ENCODE data around the gene GMPR2. TPM values are rescaled to one million over a fixed set of nuclear protein-coding genes. Genes with fewer than 3 reads are reported as not detected.
A peak's percentile ranks its signal among the peaks of the same experiment; 100 is the strongest.

The GMPR2 gene
- total RNA-seq, 1 donor = 86.5 TPM

- Histone ChIP-seq H2AFZ (ENCODE audit: low read length) (no peak overlapping the region), H3K9me3 (ENCODE audit: low read depth, low read length) (no peaks in the 10 kb centered on the region), H3K27me3 (ENCODE audit: insufficient read depth, low read length) (no peaks in the 10 kb centered on the region), H3K4me3 (ENCODE audit: insufficient read depth, low read length) (no peak overlapping the region), H3K27ac (ENCODE audit: low read depth, low read length) (no peak overlapping the region), H3K4me2 (ENCODE audit: insufficient read depth, low read length) (no peak overlapping the region), H4K20me1 (ENCODE audit: insufficient read depth, low read length) (no peaks in the 10 kb centered on the region), H3K79me2 (ENCODE audit: insufficient read depth, low read length) (peaks cover 16% of the 10 kb centered on the region), H3K36me3 (ENCODE audit: insufficient read depth, low read length) (peaks cover 56% of the 10 kb centered on the region), H3K4me1 (ENCODE audit: insufficient read depth, low read length) (no peaks in the 10 kb centered on the region)
- peak; percentile 18 for DNase-seq (ENCODE audit: insufficient read length, low spot score, missing footprints)
- TF ChIP-seq, protein P1, sequence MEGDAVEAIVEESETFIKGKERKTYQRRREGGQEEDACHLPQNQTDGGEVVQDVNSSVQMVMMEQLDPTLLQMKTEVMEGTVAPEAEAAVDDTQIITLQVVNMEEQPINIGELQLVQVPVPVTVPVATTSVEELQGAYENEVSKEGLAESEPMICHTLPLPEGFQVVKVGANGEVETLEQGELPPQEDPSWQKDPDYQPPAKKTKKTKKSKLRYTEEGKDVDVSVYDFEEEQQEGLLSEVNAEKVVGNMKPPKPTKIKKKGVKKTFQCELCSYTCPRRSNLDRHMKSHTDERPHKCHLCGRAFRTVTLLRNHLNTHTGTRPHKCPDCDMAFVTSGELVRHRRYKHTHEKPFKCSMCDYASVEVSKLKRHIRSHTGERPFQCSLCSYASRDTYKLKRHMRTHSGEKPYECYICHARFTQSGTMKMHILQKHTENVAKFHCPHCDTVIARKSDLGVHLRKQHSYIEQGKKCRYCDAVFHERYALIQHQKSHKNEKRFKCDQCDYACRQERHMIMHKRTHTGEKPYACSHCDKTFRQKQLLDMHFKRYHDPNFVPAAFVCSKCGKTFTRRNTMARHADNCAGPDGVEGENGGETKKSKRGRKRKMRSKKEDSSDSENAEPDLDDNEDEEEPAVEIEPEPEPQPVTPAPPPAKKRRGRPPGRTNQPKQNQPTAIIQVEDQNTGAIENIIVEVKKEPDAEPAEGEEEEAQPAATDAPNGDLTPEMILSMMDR (IDR thresholded peaks at IDR 0.05; ENCODE audit: extremely low read depth, low read depth, low read length) = no peak
Measured at GRCh38 chr14:24204163-24205146, 28.3 kb upstream of the GMPR2 start.

DNA sequence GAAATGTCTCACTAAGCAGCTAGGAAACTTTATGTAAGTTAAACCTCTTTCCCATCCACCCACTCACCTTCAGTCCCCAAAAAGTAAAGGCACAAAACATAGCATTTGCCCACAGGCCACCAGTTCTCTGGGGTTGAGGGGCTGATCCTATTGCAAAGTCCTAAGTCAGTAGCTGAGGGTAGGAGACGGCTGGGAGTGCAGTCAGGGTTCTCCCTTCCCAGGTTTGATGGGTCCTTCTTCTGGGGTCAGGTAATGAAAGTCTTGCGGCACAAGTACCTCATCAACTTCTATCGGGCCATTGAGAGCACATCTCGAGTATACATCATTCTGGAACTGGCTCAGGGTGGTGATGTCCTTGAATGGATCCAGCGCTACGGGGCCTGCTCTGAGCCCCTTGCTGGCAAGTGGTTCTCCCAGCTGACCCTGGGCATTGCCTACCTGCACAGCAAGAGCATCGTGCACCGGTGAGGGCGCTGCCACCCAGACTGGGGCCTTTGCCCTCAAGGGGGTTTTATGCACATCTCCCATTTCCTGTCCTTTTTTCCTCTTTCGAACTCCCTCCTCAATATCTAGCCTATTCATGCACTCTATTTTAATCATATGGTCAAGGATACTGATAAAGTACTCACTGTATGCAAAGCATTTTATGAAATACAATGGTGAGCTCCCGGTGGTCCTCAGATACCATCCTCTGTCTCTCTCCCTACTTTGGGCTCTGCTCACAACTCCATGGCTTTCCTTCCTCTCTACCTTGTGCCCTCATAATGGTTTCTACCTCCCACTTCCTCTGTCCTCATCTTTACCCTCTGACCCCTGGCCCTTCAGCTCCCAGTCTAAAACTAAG is 26.2 kb upstream of the GMPR2 start:
- no peaks in the 10 kb centered on the region for H3K4me1 ChIP-seq (ENCODE audit: insufficient read depth, low read length)
- H3K27ac ChIP-seq (ENCODE audit: low read depth, low read length) = no peak overlapping the region
- H3K4me2 ChIP-seq (ENCODE audit: insufficient read depth, low read length) = no peak overlapping the region
- no peaks in the 10 kb centered on the region for H3K27me3 ChIP-seq (ENCODE audit: insufficient read depth, low read length)
- H3K36me3 ChIP-seq (ENCODE audit: insufficient read depth, low read length) = peaks cover 73% of the 10 kb centered on the region
- no peaks in the 10 kb centered on the region for H3K9me3 ChIP-seq (ENCODE audit: low read depth, low read length)
- TF ChIP-seq, protein P1 (IDR thresholded peaks at IDR 0.05; ENCODE audit: extremely low read depth, low read depth, low read length) = no peak
- no peaks in the 10 kb centered on the region for H4K20me1 ChIP-seq (ENCODE audit: insufficient read depth, low read length)
- DNase-seq (ENCODE audit: insufficient read length, low spot score, missing footprints) = peak; percentile 27
- no peak overlapping the region for H3K4me3 ChIP-seq (ENCODE audit: insufficient read depth, low read length)
- H2AFZ ChIP-seq (ENCODE audit: low read length) = no peak overlapping the region
- H3K79me2 ChIP-seq (ENCODE audit: insufficient read depth, low read length) = peaks cover 22% of the 10 kb centered on the region

DNA sequence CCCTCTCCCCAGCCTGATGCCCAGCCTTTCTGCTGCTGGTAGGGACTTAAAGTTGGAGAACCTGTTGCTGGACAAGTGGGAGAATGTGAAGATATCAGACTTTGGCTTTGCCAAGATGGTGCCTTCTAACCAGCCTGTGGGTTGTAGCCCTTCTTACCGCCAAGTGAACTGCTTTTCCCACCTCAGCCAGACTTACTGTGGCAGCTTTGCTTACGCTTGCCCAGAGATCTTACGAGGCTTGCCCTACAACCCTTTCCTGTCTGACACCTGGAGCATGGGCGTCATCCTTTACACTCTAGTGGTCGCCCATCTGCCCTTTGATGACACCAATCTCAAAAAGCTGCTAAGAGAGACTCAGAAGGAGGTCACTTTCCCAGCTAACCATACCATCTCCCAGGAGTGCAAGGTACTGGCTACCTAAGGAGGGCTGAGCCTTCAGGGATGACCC is 25.6 kb upstream of the GMPR2 start:
- no peaks in the 10 kb centered on the region for H3K27me3 ChIP-seq (ENCODE audit: insufficient read depth, low read length)
- H2AFZ ChIP-seq (ENCODE audit: low read length) = no peak overlapping the region
- no peaks in the 10 kb centered on the region for H4K20me1 ChIP-seq (ENCODE audit: insufficient read depth, low read length)
- no peak overlapping the region for H3K4me2 ChIP-seq (ENCODE audit: insufficient read depth, low read length)
- H3K27ac ChIP-seq (ENCODE audit: low read depth, low read length) = no peak overlapping the region
- DNase-seq (ENCODE audit: insufficient read length, low spot score, missing footprints) = no peak
- peaks cover 68% of the 10 kb centered on the region for H3K36me3 ChIP-seq (ENCODE audit: insufficient read depth, low read length)
- no peaks in the 10 kb centered on the region for H3K4me1 ChIP-seq (ENCODE audit: insufficient read depth, low read length)
- TF ChIP-seq, protein P1 (IDR thresholded peaks at IDR 0.05; ENCODE audit: extremely low read depth, low read depth, low read length) = no peak
- H3K9me3 ChIP-seq (ENCODE audit: low read depth, low read length) = no peaks in the 10 kb centered on the region
- H3K4me3 ChIP-seq (ENCODE audit: insufficient read depth, low read length) = no peak overlapping the region
- H3K79me2 ChIP-seq (ENCODE audit: insufficient read depth, low read length) = peaks cover 22% of the 10 kb centered on the region

Data from osteoblast (primary cell).